GM19438 (cell line): ENCODE data around the gene NHSL1.
A peak's percentile ranks its signal among the peaks of the same experiment; 100 is the strongest.

Experiments
- ATAC-seq: cut with Tn5 transposase; IDR thresholded peaks from one replicate; pipeline ENCODE4 v1.9.1; 2021; ENCODE audit warnings: low read depth; ENCODE audit not compliant: unreplicated experiment

The NHSL1 gene

DNA sequence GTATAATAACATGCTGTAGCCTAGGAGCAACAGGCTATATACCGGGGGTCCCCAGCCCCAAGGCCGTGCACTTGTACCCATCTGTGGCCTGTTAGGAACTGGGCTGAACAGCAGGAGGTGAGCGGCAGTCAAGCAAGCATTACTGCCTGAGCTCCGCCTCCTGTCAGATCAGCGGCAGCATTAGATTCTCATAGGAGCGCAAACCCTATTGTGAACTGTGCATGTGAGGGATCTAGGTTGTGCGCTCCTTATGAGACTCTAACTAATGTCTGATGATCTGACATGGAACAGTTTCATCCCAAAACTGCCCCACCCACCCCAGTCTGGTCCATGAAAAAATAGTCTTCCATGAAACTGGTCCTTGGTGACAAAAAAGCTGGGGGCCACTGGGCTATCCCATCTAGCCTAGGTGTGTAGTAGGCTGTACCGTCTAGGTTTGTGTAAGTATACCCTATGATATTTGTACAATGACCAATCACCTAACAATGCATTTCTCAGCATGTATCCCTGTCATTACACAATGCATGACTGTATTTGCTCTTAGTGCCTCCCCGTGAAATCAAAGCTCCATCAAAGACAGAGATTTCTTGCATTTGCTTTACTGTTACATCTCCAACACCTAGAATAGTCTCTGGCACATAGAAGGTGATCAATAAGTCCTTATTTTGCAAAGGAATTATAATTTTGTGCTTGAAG lies 30.8 kb downstream of the NHSL1 start:
- ATAC-seq = no peak

DNA sequence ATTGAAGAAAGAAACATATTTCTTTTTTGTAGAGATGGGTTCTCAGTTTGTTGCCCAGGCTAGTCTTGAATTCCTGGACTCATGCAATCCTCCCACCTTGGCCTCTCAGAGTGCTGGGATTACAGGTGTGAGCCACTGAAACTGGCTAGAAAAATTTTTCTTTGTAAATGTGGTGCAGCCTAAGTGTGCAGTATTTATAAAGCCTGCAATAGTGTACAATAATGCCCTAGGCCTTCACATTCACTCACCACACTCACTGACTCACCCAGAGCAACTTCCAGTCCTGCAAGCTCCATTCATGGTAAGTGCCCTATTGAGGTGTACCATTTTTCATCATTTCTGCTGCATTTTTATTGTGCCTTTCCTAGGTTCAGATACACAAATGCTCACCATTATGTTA lies 31.4 kb downstream of the NHSL1 start:
- ATAC-seq = no peak

DNA sequence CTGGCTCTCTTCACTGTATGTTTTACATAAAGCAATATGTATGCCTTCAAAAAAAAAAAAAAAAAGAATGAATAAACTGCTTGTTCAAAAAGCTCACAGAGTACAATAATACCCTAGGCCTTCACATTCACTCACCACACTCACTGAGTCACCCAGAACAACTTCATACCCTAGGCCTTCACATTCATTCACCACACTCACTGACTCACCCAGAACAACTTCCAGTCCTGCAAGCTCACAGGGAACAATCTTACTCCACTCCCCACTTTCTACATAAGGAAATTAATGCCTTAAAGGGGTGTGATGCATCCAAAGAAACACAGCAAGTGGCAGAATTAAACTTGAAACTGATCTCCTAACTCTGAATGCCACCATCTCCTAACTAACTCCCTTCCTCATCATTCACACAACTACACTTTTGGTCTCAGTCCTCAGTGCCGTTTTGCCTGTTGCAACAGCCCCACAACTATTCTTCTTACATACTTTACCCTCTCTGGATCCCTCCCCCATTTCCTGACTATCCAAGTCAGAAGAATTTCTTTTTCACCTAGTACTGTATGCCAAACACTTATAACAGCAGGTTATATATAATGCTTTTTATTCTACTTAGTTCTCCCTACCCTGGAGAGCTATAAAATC lies 34.2 kb downstream of the NHSL1 start:
- ATAC-seq = no peak

DNA sequence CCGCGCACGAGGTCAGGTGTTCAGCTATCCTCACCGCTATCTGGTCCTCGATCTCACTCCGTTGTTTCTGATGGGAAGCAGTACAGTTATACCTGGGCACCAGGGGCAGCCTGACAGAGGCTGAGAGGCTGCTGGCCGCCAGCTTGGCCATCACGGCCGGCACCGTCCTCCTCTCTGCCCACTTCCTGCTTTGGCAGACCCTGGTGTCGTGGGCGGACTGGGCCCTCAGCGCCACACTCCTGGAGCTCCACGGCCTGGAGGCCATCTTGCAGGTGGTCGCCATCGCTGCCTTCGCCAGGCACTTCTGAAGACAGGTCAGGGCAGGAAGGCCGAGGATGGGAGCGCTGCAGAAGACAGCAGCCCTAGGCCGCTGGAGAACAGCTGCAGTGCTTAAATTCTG lies 35.2 kb downstream of the NHSL1 start:
- ATAC-seq = no peak

DNA sequence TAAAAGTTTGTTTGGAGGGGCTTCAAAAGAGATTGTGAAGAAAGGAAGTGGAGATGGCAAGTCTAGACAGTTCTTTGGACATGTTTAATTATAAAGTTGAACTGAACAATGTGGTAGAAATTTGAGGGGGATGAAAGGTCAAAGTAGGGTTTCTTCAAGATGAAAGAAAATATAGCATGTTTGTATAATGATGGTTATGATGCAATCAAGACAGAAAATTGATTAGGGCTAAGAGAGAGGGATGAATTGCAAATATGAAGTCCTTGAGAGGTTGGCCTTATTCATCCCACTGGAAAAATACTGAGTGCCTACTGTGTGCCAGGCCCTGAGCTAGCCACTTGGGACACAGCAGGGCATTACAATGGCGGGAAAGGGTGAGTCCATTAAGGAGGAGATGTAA lies 37.6 kb downstream of the NHSL1 start:
- ATAC-seq = no peak

DNA sequence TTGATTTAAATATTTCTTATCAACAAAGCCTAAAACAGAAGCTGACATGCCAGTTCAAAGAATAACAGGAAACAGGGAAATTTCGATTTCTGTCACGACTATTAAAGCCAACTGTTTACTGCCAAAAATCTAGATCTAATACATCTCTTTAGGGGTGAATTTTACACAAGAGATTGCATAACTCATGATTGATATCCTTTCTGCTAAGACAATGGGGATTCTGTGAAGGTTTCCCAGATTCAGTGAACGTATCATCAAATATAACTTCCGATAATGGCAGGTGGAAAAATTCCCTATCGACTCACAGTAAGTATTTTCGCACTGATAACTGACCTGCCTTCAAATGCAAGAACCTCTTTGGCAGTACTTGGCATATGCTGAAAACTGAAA lies 42.9 kb downstream of the NHSL1 start:
- ATAC-seq = peak; percentile 7

DNA sequence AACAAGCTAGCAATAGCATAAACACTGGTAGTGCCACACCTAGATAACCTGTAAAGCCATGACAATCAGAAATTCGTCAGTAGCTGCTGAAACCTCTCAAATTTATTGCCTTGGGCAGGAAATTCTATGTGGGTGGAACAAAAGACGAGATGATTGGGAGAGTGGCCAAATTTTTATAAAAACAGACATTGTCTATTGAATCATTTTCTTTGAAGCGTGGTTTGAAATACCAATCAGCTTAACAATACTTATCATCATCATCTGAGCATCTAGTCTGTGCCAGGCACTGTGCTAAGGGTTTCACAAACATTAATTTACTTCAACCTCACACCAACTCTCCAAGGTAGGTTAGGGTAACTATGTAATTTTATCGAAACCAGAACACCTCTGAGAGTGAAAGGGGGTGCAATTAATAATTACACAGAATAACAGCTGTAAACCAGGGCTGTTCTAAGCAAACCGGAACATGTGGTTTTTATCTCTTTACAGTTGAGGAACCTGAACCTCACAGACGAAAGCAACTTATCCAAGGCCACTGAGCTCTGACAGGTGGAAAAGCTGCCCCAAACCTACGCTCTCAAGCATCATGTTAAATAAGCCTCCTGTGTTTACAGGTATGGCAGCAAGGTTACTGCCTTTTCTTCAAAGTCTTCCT lies 43.4 kb downstream of the NHSL1 start:
- ATAC-seq = peak; percentile 97

DNA sequence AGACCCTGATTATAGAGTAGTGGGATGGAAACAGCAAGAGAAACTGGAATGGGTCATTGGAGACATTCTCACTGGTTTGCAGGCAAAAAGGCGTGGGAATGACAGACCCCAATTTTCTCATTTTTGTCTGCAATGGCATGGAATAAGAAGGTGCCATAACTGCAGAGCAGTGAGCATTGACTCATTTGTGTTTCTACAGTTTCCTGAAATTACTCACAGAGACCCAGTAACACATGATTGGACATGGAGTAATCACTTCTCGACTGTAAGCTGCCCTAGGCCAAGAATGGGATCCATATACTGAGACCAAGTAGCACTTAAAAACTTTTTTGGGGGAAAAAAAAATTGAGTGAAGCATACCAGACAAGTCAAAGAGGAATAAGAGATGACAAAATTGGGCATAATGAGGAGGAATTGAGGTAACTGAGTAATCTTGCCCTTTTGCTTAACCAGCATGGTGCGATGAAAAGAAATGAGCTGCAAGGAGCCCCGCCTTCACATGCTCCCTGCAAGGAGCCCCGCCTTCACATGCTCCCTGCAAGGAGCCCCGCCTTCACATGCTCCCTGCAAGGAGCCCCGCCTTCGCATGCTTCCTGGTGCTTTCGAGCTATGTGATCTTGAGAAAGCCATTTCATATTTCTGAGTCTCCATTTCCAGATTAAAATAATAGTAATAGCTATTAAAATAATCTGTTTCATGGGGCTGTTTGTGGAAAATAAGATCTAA lies 44.1 kb downstream of the NHSL1 start:
- no peak for ATAC-seq

DNA sequence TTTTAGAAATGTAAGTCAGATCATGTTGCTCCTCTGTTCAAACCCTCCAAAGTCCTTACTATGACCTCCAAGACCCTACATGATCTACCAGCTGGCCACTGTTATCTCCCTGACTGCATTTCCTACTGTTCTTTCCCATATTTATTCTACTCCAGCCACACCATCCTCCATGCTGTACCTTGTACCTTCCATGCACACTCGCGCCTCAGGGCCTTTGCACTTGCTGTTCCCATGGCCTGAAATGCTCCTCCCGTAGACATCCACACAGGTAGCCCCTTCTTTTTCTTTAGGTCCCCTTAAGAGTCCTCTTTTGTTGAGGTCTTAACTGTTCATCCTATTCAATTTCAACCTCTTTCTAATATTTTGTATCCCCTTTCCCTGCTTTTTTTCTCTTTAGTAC lies 48.3 kb downstream of the NHSL1 start:
- no peak for ATAC-seq

DNA sequence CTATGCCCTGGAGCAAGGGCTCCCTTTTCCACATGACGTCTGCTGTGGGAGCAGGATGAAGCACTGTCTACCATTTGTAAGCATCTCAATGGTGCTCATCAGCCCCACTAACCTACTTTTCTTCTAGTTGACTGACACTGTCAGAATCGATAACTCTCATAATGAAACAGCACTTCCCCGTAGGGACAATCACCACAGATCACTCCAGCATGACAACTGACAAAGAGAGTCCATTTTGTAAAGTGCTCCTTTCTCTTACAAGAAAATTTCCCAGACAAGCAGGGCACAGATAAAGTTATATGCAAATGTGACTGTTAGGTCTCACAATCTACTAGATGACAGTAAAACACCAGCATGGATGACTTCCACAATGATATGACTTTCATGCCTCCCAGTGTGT lies 48.8 kb downstream of the NHSL1 start:
- no peak for ATAC-seq

DNA sequence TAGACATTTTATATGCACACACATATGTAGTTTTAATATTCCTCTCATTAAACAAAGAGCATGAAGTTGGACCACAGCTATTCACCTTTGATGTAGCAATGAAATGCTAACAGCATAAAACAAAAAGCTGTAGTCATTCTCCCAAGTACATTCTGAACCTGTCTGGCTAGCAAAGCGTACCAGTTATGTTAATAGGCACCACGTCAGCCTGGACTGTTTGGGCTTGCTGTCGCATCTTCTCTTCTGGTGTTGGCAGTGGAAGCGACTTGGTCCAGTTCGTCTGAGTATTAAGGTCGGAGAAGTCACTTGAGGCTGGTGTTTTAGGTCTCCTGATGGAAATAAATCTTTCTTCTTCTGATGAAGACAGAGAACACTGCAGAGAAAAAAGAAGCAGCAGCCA lies 52.5 kb downstream of the NHSL1 start:
- no peak for ATAC-seq

DNA sequence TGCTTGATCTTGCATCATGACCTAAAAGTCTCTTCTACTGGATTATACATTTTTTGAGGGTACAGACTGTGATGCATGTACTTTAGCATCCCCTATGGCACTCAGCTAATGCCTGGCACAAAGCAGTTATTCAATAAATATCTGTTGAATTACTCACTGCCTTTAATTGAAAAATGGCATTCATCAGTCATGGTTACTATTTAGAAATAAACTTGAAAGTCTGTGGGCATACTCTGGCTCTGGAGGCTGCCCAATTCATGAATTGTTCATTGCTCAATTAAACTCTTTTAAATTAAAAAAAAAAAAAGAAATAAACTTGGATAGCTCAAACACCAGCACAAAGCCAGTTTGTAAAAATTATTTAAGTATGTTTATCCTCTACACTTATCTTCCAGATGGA lies 55.3 kb downstream of the NHSL1 start:
- no peak for ATAC-seq

DNA sequence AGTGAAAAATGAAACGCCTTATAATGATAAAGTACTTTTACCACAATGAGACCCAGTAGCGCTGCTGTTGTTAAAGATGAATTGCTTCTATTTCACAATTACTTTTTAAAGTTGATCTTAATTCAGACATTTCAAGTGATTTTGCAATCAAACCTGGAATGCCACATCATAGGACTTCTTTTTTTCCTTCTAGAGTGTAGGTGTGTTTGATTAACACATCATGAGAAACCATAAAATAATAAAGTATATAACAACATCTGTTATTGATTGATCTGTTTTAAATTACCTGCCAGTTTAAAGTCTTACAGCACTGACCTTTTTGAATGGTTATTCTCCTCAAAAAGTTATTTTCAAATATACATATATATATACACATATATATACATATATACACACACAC lies 56.6 kb downstream of the NHSL1 start:
- ATAC-seq = no peak

DNA sequence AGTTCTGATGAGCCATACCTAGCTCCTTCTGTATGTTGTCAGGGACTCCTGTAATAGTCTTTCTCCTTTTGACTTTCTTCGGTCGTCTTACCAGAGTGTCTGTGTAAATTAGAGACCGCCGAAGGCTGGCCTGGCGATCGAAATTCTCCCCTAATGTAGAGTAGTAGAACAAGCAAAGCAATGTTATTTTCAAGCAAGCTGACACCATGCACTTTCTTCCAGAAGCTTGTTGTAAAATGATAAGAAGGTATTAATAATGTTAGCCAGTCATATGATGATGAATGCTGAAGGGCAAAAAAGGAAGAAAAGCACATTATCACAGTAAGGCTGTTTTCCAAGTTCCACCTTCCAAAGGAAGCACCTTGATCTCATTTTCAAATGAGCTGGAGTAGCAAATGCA lies 57.3 kb downstream of the NHSL1 start:
- ATAC-seq = no peak

DNA sequence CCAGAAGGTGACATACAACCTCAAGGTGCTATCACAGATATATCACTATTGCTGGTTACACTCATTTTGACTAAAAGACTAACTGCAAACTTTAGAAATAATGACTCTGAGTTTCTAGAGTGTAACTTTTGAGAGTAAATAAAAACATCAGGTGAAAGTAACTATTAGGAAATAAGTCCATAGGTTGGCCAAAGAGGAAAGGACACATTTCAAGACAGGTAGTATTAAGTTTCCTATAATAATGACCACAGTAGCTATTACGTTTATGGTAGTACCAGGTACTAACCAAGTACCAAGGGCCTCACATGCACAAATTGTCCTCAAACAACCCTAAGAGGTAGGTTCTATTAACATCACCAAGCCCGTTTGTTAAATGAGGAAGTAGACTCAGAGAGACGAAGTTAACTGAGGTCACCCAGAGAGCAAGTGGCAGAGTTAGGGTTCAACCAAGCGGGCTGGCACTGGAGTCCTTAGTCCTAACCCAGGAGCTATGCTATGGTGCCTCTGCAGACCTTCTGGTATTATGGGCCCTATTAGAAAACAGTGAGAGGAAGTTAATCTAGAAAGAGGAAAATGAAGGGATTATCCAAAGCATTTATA lies 58.4 kb downstream of the NHSL1 start:
- no peak for ATAC-seq

DNA sequence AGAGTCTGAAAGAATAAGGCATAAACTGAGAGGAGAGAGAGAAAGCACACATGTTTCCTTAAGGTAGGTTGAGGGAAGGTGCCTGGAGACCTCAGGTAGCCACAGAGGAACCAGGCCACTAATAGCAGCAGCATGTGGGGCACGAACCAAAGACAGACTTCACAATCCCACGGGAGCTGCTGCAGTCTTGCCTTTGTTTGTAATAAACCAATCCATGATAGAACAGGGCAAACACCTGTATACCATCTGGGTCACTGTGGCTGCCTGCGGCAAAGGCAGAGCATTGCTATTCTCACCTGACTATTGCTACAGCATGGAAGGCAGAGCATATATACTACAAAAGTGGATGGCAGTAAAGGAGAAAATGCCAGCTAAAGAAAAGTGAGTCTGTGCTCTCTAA lies 59.0 kb downstream of the NHSL1 start:
- ATAC-seq = no peak

DNA sequence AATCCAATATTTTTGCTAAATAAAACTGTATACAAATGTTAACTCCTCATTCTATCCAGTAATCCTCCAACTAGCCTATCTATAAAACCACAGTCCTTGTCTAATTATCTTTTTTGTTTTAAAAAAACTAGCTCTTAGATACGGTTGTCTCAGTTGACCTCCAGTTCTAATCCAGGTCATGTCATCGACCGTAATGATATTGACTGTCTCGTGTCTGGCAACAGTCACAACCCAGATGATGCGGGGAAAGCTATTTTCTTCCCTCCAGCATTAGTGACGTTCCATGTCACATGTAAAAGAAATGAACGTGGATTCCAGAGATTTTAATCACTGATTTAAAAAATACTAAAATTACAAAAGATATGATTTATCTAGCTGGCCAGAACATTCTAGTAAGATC lies 59.7 kb downstream of the NHSL1 start:
- no peak for ATAC-seq

DNA sequence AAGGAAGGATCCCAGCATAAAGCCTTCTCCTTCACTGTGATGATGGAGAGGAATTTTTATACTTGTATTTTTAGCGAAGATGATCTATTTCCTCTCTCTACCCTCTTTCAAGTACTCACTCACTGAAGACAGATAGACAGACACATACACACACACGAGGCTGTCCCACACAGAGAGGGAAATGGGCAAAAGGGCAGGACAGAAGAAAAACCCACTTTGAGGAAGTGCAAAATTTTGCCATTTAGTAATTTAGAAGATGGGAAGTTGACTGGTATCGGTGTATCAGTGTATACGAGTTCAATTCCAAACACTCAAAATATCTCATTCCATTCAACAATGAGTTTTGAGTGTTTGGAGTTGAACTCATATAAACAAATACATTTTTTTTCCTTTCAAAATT lies 64.4 kb downstream of the NHSL1 start:
- ATAC-seq = no peak

DNA sequence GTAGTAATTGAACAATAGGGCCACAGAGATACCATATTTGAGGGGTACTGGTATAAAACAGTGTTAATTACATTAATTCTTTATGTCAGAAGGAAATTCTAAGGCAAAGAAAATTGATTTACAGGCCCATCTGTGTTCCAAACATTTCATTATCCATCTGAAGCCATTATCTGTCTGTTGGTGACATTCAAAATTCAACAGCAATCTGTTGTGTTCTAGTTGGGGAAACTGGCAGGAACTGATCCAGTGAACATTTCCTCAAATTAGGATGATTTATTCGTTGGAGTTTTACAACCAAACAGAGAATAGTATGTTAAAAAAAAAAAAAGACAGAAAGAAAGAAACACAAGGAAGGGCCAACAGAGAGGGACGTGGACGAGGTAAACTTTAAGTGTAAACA lies 65.2 kb downstream of the NHSL1 start:
- no peak for ATAC-seq

DNA sequence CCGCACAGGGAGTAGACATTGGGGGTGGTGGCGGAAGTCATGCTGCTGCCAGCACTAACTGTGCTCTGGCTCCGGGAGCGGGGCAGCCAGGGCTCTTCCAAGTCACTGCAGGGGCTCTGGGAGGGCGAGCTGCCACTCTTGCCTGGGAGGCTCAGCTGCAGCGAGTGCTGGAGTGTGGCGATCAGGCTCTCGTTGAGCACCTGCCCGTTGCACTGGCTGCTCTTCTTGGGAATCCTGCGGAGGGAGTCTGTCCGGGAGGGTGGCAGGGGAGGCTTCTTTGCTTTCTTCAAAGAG lies 67.3 kb downstream of the NHSL1 start:
- ATAC-seq = no peak
